Jurkat, Clone E6-1 (cell line): ENCODE measurements around the gene HOXA5. TPM values are rescaled to one million over a fixed set of nuclear protein-coding genes. Genes with fewer than 3 reads are reported as not detected.
A peak's percentile ranks its signal among the peaks of the same experiment; 100 is the strongest.

Experiments used
- DNase-seq: peaks from one replicate; pipeline ENCODE4 v3.0.0-alpha.2; 2011; ENCODE audit warnings: low read depth, low spot score
- H3K4me3 ChIP-seq: 2 replicates; pipeline ENCODE4 v1.5.1; 2011; ENCODE audit warnings: mild to moderate bottlenecking, low read length, control low read depth, moderate library complexity
- polyA plus RNA-seq: library from polyadenylated mRNA; unstranded; fragments of >200 nt; gene quantifications from one replicate; pipeline ENCODE4 v1.2.1, GENCODE V29; 2012; ENCODE audit warnings: missing spikeins; ENCODE audit not compliant: insufficient read length, insufficient read depth

The HOXA5 gene
- 8.4 TPM for polyA plus RNA-seq

- no peak within 1 kb of the TSS for H3K4me3 ChIP-seq
- DNase-seq: no peak
These were observed at the start of gene HOXA5 for GRCh38 chr7:27143023-27143949. Gene HOXA5 (minus strand): TSS chr7:27143681. CDS start chr7:27143607, 74 bp downstream.

- no peak for DNase-seq
- H3K4me3 ChIP-seq: no peak overlapping the region
These were observed 49.3 kb upstream of the HOXA5 start for GRCh38 chr7:27192546-27193334.

- no peak for DNase-seq
- no peak overlapping the region for H3K4me3 ChIP-seq
These were observed 48.5 kb upstream of the HOXA5 start for GRCh38 chr7:27191833-27192545.

- H3K4me3 ChIP-seq: no peak overlapping the region
- no peak for DNase-seq
These were observed 47.8 kb upstream of the HOXA5 start for GRCh38 chr7:27191161-27191731.

- DNase-seq: no peak
- H3K4me3 ChIP-seq: no peak overlapping the region
These were observed 46.7 kb upstream of the HOXA5 start for GRCh38 chr7:27189997-27190748.

- no peak for DNase-seq
- no peak overlapping the region for H3K4me3 ChIP-seq
These were observed 46.0 kb upstream of the HOXA5 start for GRCh38 chr7:27189295-27189996.

DNA sequence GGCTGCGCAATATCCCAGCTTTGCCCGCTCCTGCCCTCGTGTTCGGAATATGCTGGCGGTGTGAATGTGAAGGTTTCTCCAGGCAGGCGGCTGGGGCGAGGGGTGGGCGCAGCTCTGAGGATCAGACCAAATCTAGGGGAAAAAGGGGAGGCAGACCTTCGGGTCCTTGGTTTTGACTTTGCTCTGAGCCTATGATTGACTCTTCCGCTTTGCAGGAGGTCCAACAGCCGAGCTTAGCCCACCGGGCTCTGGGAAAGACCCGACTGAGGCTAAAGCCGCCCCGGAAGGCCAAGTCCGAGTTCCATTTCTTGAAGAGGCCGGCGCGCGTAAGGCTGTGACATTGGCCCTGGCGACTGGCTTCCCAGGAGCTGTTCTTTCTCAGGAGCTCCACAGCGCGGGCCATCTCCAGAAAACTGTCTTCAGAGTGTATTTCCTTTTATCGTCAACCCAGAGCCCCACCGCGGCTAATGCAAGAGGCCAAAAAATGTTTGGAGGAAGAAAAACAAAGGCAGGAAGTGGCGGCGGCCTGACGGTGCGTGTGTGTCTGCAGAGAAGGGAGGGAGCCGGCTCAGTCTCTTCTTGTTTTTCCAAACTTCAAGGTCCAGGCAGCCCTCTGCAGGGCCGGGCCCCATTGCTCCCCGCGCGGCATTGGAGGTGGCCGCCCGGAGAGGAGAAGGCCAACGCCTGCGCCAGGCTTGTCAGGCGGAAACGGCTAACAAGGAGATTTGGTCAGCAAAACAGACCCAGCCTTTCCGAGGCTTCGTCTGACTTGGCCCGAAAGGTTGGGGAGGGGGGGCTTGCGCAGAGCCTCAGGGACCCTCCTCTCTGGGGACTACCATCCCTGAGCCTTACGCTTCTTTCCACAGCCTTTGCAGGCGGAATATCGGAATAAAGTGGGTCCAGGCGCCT lies 45.2 kb upstream of the HOXA5 start:
- no peak overlapping the region for H3K4me3 ChIP-seq
- no peak for DNase-seq

DNA sequence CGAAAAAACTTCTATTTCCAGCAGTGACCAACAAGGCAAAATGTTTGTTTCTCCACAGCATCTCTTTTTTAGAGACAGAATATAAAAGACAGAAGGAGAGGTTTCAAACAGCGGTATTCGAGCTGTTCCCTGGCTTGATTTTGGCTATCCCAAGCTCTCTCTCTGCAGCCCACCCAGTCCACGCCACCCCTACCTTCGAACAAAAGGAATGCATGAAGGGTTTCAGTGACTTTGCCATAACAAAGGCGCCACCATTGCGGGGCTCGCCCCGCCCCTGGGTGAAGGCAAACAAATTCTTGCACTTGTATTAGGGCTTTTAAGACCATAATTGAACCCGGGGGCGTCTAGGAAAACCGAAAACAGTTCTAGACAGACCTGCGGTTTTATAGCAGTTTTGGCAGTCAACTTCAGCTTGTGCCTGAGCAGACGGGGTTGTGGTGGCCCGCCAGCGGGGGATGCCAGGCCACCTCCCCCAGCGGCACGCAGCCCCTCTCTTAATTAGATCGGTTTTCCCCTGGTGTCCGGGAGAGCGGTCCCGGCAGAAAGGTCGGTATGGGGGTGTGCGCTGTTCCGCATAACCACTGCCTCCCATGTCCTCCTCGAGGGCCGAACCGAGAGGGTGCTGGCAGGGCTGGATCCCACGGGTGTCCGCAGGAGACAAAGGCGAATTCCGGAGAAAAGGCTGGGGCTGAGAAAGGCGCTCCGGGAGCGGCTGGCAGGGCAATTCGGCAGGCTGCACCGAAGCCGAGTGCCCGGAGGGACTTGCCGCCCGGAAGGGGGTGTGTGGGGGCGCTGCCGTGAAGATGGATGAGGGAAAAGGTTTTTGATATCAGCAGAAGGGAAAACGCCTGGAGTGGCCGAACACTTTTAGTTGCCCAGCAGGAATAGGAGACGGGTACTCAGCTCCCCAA lies 44.2 kb upstream of the HOXA5 start:
- no peak for DNase-seq

DNA sequence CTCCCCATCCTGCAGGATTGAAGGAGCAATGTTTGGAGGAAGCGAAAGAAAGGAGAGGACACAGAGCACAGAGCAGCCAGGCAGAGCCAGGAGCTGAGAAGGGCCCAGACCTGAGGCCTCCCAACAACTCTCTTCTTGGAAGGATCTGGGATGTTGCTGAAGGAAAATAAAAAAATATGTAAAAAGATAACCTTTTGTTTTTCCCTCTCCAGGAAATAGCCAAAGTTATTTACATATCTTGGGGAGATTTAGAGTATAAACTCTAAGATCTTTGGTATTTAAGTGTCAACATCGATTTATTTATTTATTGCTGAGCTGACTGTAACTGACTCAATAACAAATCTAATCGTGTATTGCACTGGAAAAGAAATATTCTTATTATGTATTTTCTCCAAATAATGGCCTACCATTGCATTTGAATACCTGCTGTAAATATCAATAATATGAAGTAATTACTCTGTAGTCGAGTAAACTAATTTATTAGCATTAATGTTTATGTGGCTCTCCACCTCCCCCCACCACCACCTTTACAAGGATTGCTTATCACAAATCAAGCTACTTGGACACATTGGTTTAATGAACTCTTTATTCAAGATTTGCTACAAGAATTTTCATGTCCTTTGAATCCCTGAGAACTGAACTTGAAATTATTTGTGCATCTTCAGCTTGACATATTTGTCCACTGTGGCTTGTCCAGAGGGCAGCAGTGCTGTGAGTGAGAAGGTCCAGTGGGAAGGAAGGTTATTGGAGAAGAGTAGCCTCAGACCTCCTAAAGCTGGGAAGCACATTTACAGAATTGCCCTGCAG lies 43.4 kb upstream of the HOXA5 start:
- no peak for DNase-seq
- no peak overlapping the region for H3K4me3 ChIP-seq

More for the DNA sequence above, 44.2 kb upstream of the HOXA5 start:
- H3K4me3 ChIP-seq: no peak overlapping the region; the same call in 1 of the 2 replicates

DNA sequence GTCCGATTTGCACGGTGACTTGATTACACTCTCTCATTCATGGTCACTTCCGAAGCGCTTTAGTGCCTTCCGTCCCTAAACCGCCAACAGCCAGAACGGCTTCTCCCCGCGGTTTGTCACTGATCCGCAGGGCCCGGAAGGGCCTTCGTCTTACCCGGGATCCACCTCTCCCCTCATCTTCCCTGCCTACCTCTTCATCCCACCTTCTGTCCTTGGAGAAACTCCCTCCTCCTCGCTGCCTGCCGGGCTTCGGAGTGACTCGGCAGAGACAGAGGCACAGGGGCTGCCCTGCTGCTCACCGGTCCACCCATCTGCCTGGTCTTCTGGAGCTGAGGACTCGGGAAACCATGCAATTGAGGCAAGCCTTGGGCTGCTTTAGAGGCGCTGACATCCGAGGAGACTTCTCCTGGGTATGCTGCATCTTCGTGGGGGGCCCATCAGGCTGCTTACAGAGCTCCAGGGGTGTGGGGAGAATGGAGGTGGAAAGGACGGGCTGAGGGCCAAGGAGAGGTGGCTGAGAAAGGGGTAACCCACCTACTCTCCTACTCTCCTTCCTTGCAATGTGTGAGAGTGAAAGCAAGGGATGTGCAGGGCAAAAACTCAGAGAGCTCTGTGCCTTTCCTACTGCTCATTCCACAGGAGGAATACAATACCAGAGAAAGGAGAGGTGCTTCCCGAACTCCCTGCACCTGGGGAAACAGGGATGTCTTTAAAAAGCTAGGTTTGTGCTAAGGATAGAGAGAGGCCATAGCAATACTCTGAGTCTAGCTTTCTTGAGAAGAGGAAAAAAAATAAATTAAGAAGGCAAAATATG lies 42.6 kb upstream of the HOXA5 start:
- H3K4me3 ChIP-seq: no peak overlapping the region
- DNase-seq: no peak

DNA sequence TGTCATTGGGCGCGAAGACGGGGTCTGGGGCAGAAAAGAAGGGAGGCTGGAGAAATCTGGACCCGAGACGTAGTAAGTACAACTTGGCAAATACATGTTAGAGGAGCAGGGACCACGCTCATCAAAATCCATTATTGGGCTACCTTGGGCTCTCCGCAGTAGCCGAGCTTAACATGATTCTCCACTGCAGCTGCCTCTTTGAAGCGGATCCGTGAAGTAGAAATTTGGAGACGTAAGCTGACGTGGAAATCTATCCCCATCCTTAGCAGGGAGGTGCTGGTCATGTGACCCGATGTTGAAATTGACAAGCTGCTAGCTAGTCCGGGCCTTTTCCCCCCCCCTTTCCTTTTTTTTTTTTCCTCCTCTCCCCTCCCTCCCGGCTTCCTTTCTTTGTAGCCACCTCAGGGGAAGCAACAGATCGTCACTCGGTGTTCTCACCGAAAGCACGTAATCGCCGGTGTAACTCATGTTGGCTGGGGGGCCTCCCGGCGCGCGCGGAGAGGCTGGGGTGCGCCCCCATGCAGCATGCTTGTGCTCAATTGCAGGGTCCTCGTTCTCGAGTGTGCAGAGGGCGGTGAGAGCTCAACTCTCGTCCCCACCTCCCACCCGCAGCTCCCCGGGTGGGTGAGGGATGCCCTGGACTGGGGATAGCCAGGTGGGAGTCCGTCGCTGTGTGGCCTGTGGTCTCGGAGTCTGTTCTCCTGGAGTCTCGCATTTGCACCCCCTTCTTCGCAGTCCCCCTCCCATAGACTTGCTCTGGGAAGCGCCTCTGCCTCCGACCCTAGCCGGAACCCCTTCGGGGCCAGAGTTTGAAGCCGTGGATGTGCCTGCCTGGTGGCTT lies 41.8 kb upstream of the HOXA5 start, which contains the start of gene HOXA11:
HOXA11 (minus strand) TSS at position 220 of the 841 bp plus-strand sequence; CDS start at position 132, 88 bp downstream.
- H3K4me3 ChIP-seq: peak within 1 kb of the TSS; percentile 22
- no peak for DNase-seq

DNA sequence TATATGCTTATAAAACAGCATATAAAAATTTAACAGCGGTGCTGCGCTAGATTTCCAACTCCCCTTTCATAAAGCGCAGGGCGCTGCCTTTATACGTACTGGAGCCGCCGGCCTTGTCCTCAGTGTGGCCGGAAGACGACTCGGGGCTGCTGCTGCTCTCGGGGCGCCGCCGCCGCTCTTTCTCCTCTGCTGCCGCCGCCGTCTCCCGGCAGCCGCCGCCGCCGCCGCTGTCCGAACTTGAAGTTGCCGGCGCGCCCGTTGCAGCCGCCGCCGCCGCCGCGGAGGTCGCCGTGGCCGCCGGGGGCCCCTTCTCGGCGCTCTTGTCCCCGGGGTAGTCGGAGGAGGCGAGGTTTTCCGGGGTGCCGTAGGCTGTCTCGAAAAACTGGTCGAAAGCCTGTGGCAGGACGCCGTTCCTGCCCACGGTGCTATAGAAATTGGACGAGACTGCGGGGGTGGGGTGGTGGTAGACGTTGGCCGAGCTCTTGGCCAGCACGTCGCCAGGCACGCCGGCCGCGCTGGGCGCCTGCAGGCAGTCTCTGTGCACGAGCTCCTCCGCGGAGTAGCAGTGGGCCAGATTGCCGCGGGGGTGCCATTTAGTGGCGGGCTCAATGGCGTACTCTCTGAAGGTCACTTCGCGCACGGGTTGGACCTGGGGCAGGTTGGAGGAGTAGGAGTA lies 41.0 kb upstream of the HOXA5 start:
- DNase-seq: no peak
- H3K4me3 ChIP-seq: peak overlapping the region; percentile 22
